CD14-positive monocyte (primary cell): ENCODE results near the gene BTBD9. TPM values are rescaled to one million over a fixed set of nuclear protein-coding genes. Genes with fewer than 3 reads are reported as not detected.

Experiments used
- DNase-seq, 3 donors: peaks; one replicate each; pipeline ENCODE4 v3.0.0-alpha.2; 2011 to 2022
- H2AFZ ChIP-seq: 2 replicates; pipeline ENCODE4 v1.6.0; 2012; ENCODE audit warnings: mild to moderate bottlenecking, low read depth, low read length, inconsistent platforms; ENCODE audit not compliant: insufficient read depth, poor library complexity, severe bottlenecking
- H3K27ac ChIP-seq, 2 donors: 1 replicate in 1 of 2; 2 replicates in 1 of 2; pipeline ENCODE4 v1.5.1; 2012 to 2013; ENCODE audit warnings: low read length in 2 of 2, control low read depth in 1 of 2, inconsistent platforms in 1 of 2, low read depth in 1 of 2, mild to moderate bottlenecking in 1 of 2
- H3K27me3 ChIP-seq, 2 donors: one replicate each; pipeline versions ENCODE4 v1.6.0 to v1.6.1; 2011 to 2013; ENCODE audit warnings: low read length in 2 of 2; ENCODE audit not compliant: control insufficient read depth in 2 of 2, insufficient read depth in 2 of 2
- H3K36me3 ChIP-seq, 2 donors: replicated peaks in 1 of 2; 1 replicate in 1 of 2; 2 replicates in 1 of 2; pipeline versions ENCODE4 v1.5.1 to v1.6.1; 2012 to 2013; ENCODE audit warnings: low read length in 2 of 2, control low read depth in 1 of 2, inconsistent platforms in 1 of 2, mild to moderate bottlenecking in 1 of 2; ENCODE audit not compliant: insufficient read depth in 2 of 2, control insufficient read depth in 1 of 2
- H3K4me1 ChIP-seq, 2 donors: 1 replicate in 1 of 2; 2 replicates in 1 of 2; pipeline versions ENCODE4 v1.5.1 to v1.6.1; 2012 to 2013; ENCODE audit warnings: low read length in 2 of 2, control low read depth in 1 of 2, inconsistent platforms in 1 of 2, mild to moderate bottlenecking in 1 of 2, moderate library complexity in 1 of 2; ENCODE audit not compliant: insufficient read depth in 2 of 2, control insufficient read depth in 1 of 2
- H3K4me2 ChIP-seq: replicated peaks from 2 replicates; pipeline ENCODE3; 2012; ENCODE audit warnings: low read length, moderate library complexity, mild to moderate bottlenecking; ENCODE audit not compliant: poor library complexity, severe bottlenecking; ENCODE audit errors: extremely low read depth
- H3K4me3 ChIP-seq, 3 experiments: fragments of 200-600 bp in 1 of 3; sonication (generic) in 1 of 3; replicated peaks in 1 of 3; 1 replicate in 2 of 3; 2 replicates in 1 of 3; pipeline ENCODE4 v1.5.1; 2011 to 2013; ENCODE audit warnings: low read length in 3 of 3, mild to moderate bottlenecking in 3 of 3, control low read depth in 2 of 3, low read depth in 2 of 3, inconsistent platforms in 1 of 3, moderate library complexity in 1 of 3
- H3K79me2 ChIP-seq: 2 replicates; pipeline ENCODE4 v1.6.0; 2012; ENCODE audit warnings: mild to moderate bottlenecking, control low read depth, inconsistent platforms, low read length, moderate library complexity; ENCODE audit not compliant: insufficient read depth
- H3K9ac ChIP-seq: 2 replicates; pipeline ENCODE4 v1.6.0; 2017; ENCODE audit warnings: low read length, mild to moderate bottlenecking; ENCODE audit not compliant: insufficient read depth, poor library complexity, severe bottlenecking
- H3K9me3 ChIP-seq, 2 donors: replicated peaks in 1 of 2; 1 replicate in 1 of 2; 2 replicates in 1 of 2; pipeline versions ENCODE4 v1.5.1 to v1.6.1; 2012 to 2013; ENCODE audit warnings: low read length in 2 of 2, control low read depth in 1 of 2; ENCODE audit not compliant: control insufficient read depth in 1 of 2, insufficient read depth in 1 of 2
- H4K20me1 ChIP-seq: 2 replicates; pipeline ENCODE4 v1.6.0; 2012; ENCODE audit warnings: mild to moderate bottlenecking, low read length, control low read depth, moderate library complexity; ENCODE audit not compliant: insufficient read depth
- H3K27ac Mint-ChIP-seq, 7 donors: one replicate each; pipeline ENCODE4 v1.8.0; 2020; ENCODE audit warnings: mild to moderate bottlenecking in 7 of 7, mixed read lengths in 7 of 7, moderate library complexity in 6 of 7, inconsistent platforms in 2 of 7
- H3K27me3 Mint-ChIP-seq, 3 donors: one replicate each; pipeline ENCODE4 v1.8.0; 2021 to 2022; ENCODE audit warnings: low read depth in 3 of 3, mild to moderate bottlenecking in 3 of 3, mixed read lengths in 3 of 3, moderate library complexity in 3 of 3, inconsistent platforms in 1 of 3
- H3K36me3 Mint-ChIP-seq, 2 donors: one replicate each; pipeline ENCODE4 v1.8.0; 2020; ENCODE audit warnings: mixed read lengths in 2 of 2, inconsistent platforms in 1 of 2, mild to moderate bottlenecking in 1 of 2
- H3K4me1 Mint-ChIP-seq: one replicate; pipeline ENCODE4 v1.8.0; 2020; ENCODE audit warnings: mild to moderate bottlenecking, mixed read lengths
- H3K4me3 Mint-ChIP-seq, 2 donors: one replicate each; pipeline ENCODE4 v1.8.0; 2020; ENCODE audit warnings: mild to moderate bottlenecking in 2 of 2, mixed read lengths in 2 of 2, moderate library complexity in 1 of 2
- H3K9me3 Mint-ChIP-seq, 7 donors: one replicate each; pipeline ENCODE4 v1.8.0; 2020 to 2022; ENCODE audit warnings: mixed read lengths in 7 of 7, mild to moderate bottlenecking in 6 of 7, moderate library complexity in 6 of 7, inconsistent platforms in 2 of 7
- CTCF ChIP-seq: fragments of 200-600 bp; IDR thresholded peaks from one replicate; pipeline ENCODE4 v1.8.0; 2022; ENCODE audit warnings: antibody characterized with exemption, mild to moderate bottlenecking
- WGBS: methylation state at CpG from one replicate; pipeline ENCODE4 v1.1.5; 2013; ENCODE audit warnings: missing lambda C conversion rate; ENCODE audit not compliant: insufficient coverage; 5-methylcytosine and 5-hydroxymethylcytosine counted together
- intact Hi-C, 2 donors: fragments of 100-400 bp; cut with micrococcal nuclease; formaldehyde crosslinking; loops; one replicate each; pipeline versions ENCODE4 v1.15.0 to v1.15.1; 2023
- polyA plus RNA-seq, 3 donors: library from polyadenylated mRNA; depleted of rRNA in 1 of 3; unstranded in 2 of 3; stranded (reverse) in 1 of 3; fragments of 300-500 nt in 2 of 3; fragments of >200 nt in 1 of 3; fragmentation: Illumina TruSeq in 2 of 3; gene quantifications; 1 replicate in 2 of 3; 2 replicates in 1 of 3; pipeline ENCODE4 v1.2.3, GENCODE V29; 2012 to 2021

Gene BTBD9
- polyA plus RNA-seq, 3 donors, result 5.2 to 7.5 (median 6.2) TPM

GRCh38 chr6:38493931-38494547, 145.7 kb downstream of the BTBD9 start:
- Mint-ChIP-seq H3K9me3 (no peaks in the 10 kb centered on the region), H3K4me3 (no peak overlapping the region), H3K27me3 (no peaks in the 10 kb centered on the region), H3K36me3 (peaks cover 0 to 7% of the 10 kb centered on the region in 2 donors), H3K4me1 (no peaks in the 10 kb centered on the region), H3K27ac (no peak overlapping the region)
- Histone ChIP-seq H3K27ac (no peak overlapping the region), H3K27me3 (no peaks in the 10 kb centered on the region), H4K20me1 (no peaks in the 10 kb centered on the region), H3K4me3 (no peak overlapping the region), H3K4me2 (no peak overlapping the region), H3K36me3 (no peaks in the 10 kb centered on the region), H3K4me1 (no peaks in the 10 kb centered on the region), H3K9me3 (no peaks in the 10 kb centered on the region), H3K9ac (no peak overlapping the region), H2AFZ (no peak overlapping the region), H3K79me2 (no peaks in the 10 kb centered on the region)
- DNase-seq, result peak; percentile 43 to 61 (median 60)
- peak; percentile 98 for TF ChIP-seq CTCF
- intact Hi-C loops, result loop anchor here in 1 of 2 donors (5.0 to 10.0 kb wide), 2 partner anchors 799 to 1007 kb away; partner anchors contain the start of gene MDGA1
- WGBS, result 0% methylated on average over 1 of the region's 6 CpGs

- Mint-ChIP-seq H3K27me3 (peaks cover 0 to 2% (median 1%) of the 10 kb centered on the region in 3 donors), H3K36me3 (peaks cover 0 to 7% of the 10 kb centered on the region in 2 donors), H3K4me1 (peaks cover 2% of the 10 kb centered on the region)
These were observed 147.7 kb downstream of the BTBD9 start for GRCh38 chr6:38492031-38492430.

More at GRCh38 chr6:38492031-38492430, 147.7 kb downstream of the BTBD9 start:
- Histone ChIP-seq H3K4me2 (no peak overlapping the region), H3K27ac (no peak overlapping the region), H2AFZ (no peak overlapping the region), H3K79me2 (no peaks in the 10 kb centered on the region), H3K4me1 (no peaks in the 10 kb centered on the region), H3K9me3 (no peaks in the 10 kb centered on the region), H3K4me3 (no peak overlapping the region), H3K27me3 (no peaks in the 10 kb centered on the region), H3K9ac (no peak overlapping the region), H3K36me3 (no peaks in the 10 kb centered on the region), H4K20me1 (no peaks in the 10 kb centered on the region)
- intact Hi-C loops, result loop anchor here in 1 of 2 donors (5.0 to 10.0 kb wide), 2 partner anchors 797 to 1005 kb away; partner anchors contain the start of gene MDGA1
- H3K9me3 Mint-ChIP-seq, result no peaks in the 10 kb centered on the region
- WGBS, result no CpG with 5 or more reads among the region's 2 CpGs
- no peak for DNase-seq
- no peak overlapping the region for H3K4me3 Mint-ChIP-seq
- no peak overlapping the region for H3K27ac Mint-ChIP-seq
- TF ChIP-seq CTCF, result no peak
